Motor neuron (in vitro differentiated cells): ENCODE data around the gene SEZ6L2. TPM values are rescaled to one million over a fixed set of nuclear protein-coding genes. Genes with fewer than 3 reads are reported as not detected.
"Not testable (repeated sequence)": the region's sequence is repeated elsewhere in the genome, so short reads cannot be mapped to it uniquely, and the experiment has no call there.

Experiments
- ATAC-seq, 8 experiments: fragments of 200-7000 bp; cut with Tn5 transposase; replicated peaks in 6 of 8; 2 replicates each; pipeline ENCODE4 v1.8.0; 2021; ENCODE audit warnings: mild to moderate bottlenecking in 8 of 8, moderate library complexity in 8 of 8
- H3K27ac ChIP-seq, 2 donors: fragments of 250-450 bp; sonication (Bioruptor Pico); 2 replicates each; pipeline ENCODE4 v1.9.0; 2021; ENCODE audit warnings: antibody characterized with exemption in 2 of 2, mild to moderate bottlenecking in 2 of 2, moderate library complexity in 1 of 2
- H3K4me1 ChIP-seq, 2 donors: fragments of 250-450 bp; sonication (Bioruptor Pico); replicated peaks in 1 of 2; 2 replicates each; pipeline ENCODE4 v1.6.1; 2021; ENCODE audit warnings: antibody characterized with exemption in 2 of 2, mild to moderate bottlenecking in 2 of 2, moderate library complexity in 1 of 2
- H3K4me3 ChIP-seq, 5 donors: fragments of 250-450 bp; sonication (Bioruptor Pico); 2 replicates each; pipeline ENCODE4 v1.9.0; 2021; ENCODE audit warnings: antibody characterized with exemption in 5 of 5, mild to moderate bottlenecking in 5 of 5, moderate library complexity in 4 of 5
- WGBS, 10 experiments: fragments of 450-650 bp; shearing (Covaris generic); methylation state at CpG; one replicate each; pipeline ENCODE4 v1.0.0; 2022; 5-methylcytosine and 5-hydroxymethylcytosine counted together
- in situ Hi-C, 9 experiments: fragments of 400-800 bp; cut with MboI; loops; one replicate each; pipeline ENCODE4 v1.15.0; 2021; ENCODE audit warnings: low sequenced_read_pairs in 9 of 9, low pct_unique_long_range_greater_than_20kb in 2 of 9; ENCODE audit not compliant: unreplicated experiment in 9 of 9
- total RNA-seq, 8 experiments: library from RNA; unstranded; fragments of 300-600 nt; gene quantifications; 2 replicates each; pipeline versions ENCODE4 v1.2.3 to v1.2.4, GENCODE V29; 2022

The SEZ6L2 gene
- total RNA-seq, 8 experiments from 2014 or later: 20.4 to 95.6 (median 70.1) TPM

GRCh38 chr16:29894352-29894751, 5.0 kb downstream of the SEZ6L2 start:
- Histone ChIP-seq H3K4me3 (no peak overlapping the region), H3K4me1 (peaks cover 17 to 25% of the 10 kb centered on the region in 2 donors), H3K27ac (no peak overlapping the region)
- in situ Hi-C loops: no loop called here
- 25 to 100% (median 70%) methylated on average over 1 of the region's 4 CpGs; no CpG with 5 or more reads in 6 of the 10 experiments for WGBS, 10 experiments
- no peak for ATAC-seq

GRCh38 chr16:29893553-29893952, 5.8 kb downstream of the SEZ6L2 start:
- ATAC-seq: no peak
- no peak overlapping the region for H3K27ac ChIP-seq
- H3K4me3 ChIP-seq: no peak overlapping the region
- WGBS, 10 experiments: 71 to 100% (median 100%) methylated on average over 1 to 3 of the region's 3 CpGs; no CpG with 5 or more reads in 1 of the 10 experiments
- peaks cover 17 to 23% of the 10 kb centered on the region in 2 donors for H3K4me1 ChIP-seq
- in situ Hi-C loops: no loop called here

- in situ Hi-C loops: no loop called here
- 17 to 59% methylated on average over 1 to 5 of the region's 6 CpGs; no CpG with 5 or more reads in 8 of the 10 experiments for WGBS, 10 experiments
- peaks cover 12 to 14% of the 10 kb centered on the region in 2 donors for H3K4me1 ChIP-seq
- no peak overlapping the region for H3K4me3 ChIP-seq
- peak overlapping the region in 1 of 2 donors; percentile 31 for H3K27ac ChIP-seq
- ATAC-seq: no peak
Observed at GRCh38 chr16:29892458-29892813, 6.9 kb downstream of the SEZ6L2 start.

- WGBS, 10 experiments: 8 to 80% (median 35%) methylated on average over 1 to 10 of the region's 10 CpGs; no CpG with 5 or more reads in 3 of the 10 experiments
- Histone ChIP-seq H3K27ac (peak overlapping the region in 1 of 2 donors; percentile 31), H3K4me3 (no peak overlapping the region), H3K4me1 (peaks cover 8% of the 10 kb centered on the region in 2 donors)
- ATAC-seq: peak in 1 of 8 experiments; percentile 21
- in situ Hi-C loops: no loop called here
Observed at GRCh38 chr16:29891525-29892457, 7.6 kb downstream of the SEZ6L2 start.

GRCh38 chr16:29889372-29889771, 10.0 kb downstream of the SEZ6L2 start:
- ATAC-seq, H3K4me3 ChIP-seq, H3K4me1 ChIP-seq, H3K27ac ChIP-seq, in situ Hi-C loops: not testable (repeated sequence)
- WGBS, 10 experiments: 70 to 100% (median 100%) methylated on average over 1 to 3 of the region's 3 CpGs; no CpG with 5 or more reads in 4 of the 10 experiments

GRCh38 chr16:29883987-29884386, 15.4 kb downstream of the SEZ6L2 start:
- in situ Hi-C loops: no loop called here
- Histone ChIP-seq H3K27ac (no peak overlapping the region), H3K4me1 (no peaks in the 10 kb centered on the region), H3K4me3 (no peak overlapping the region)
- WGBS, 10 experiments: 25 to 94% (median 82%) methylated on average over 1 to 4 of the region's 6 CpGs; no CpG with 5 or more reads in 3 of the 10 experiments
- ATAC-seq: peak in 1 of 8 experiments; percentile 14

GRCh38 chr16:29881050-29881449, 18.3 kb downstream of the SEZ6L2 start:
- Histone ChIP-seq H3K4me1 (no peaks in the 10 kb centered on the region), H3K27ac (no peak overlapping the region), H3K4me3 (no peak overlapping the region)
- ATAC-seq: no peak
- WGBS, 10 experiments: 67 to 100% (median 100%) methylated on average over 1 to 3 of the region's 3 CpGs; no CpG with 5 or more reads in 5 of the 10 experiments
- in situ Hi-C loops: no loop called here

- Histone ChIP-seq H3K27ac (no peak overlapping the region), H3K4me1 (no peaks in the 10 kb centered on the region), H3K4me3 (no peak overlapping the region)
- in situ Hi-C loops: loop anchor here in 1 of 9 experiments (10.0 kb wide), 1 partner anchor 57 kb away; no protein-coding TSS in a partner anchor
- no peak for ATAC-seq
- WGBS, 10 experiments: 77 to 100% (median 92%) methylated on average over 1 to 11 of the region's 14 CpGs
Observed at GRCh38 chr16:29878172-29878571, 21.2 kb downstream of the SEZ6L2 start.

GRCh38 chr16:29877266-29877961, 21.9 kb downstream of the SEZ6L2 start:
- Histone ChIP-seq H3K4me1 (no peaks in the 10 kb centered on the region), H3K27ac (no peak overlapping the region), H3K4me3 (peak overlapping the region in 3 of 5 donors; percentile 8 to 26 (median 15))
- in situ Hi-C loops: loop anchor here in 1 of 9 experiments (10.0 kb wide), 1 partner anchor 57 kb away; no protein-coding TSS in a partner anchor
- WGBS, 10 experiments: 0 to 90% (median 30%) methylated on average over 1 to 6 of the region's 28 CpGs; no CpG with 5 or more reads in 2 of the 10 experiments
- ATAC-seq: peak; percentile 84 to 97 (median 93)

GRCh38 chr16:29876594-29877249, 22.6 kb downstream of the SEZ6L2 start:
- WGBS, 10 experiments: 0 to 28% (median 9%) methylated on average over 1 to 5 of the region's 45 CpGs; no CpG with 5 or more reads in 7 of the 10 experiments
- no peak overlapping the region for H3K27ac ChIP-seq
- H3K4me3 ChIP-seq: peak overlapping the region in 3 of 5 donors; percentile 8 to 26 (median 15)
- in situ Hi-C loops: loop anchor here in 1 of 9 experiments (10.0 kb wide), 1 partner anchor 58 kb away; no protein-coding TSS in a partner anchor
- ATAC-seq: peak in 2 of 8 experiments; percentile 13 to 20
- no peaks in the 10 kb centered on the region for H3K4me1 ChIP-seq

- H3K4me3 ChIP-seq: no peak overlapping the region
- 0 to 80% (median 25%) methylated on average over 1 to 4 of the region's 18 CpGs; no CpG with 5 or more reads in 6 of the 10 experiments for WGBS, 10 experiments
- in situ Hi-C loops: loop anchor here in 1 of 9 experiments (10.0 kb wide), 1 partner anchor 59 kb away; no protein-coding TSS in a partner anchor
- no peaks in the 10 kb centered on the region for H3K4me1 ChIP-seq
- ATAC-seq: no peak
- no peak overlapping the region for H3K27ac ChIP-seq
Observed at GRCh38 chr16:29876217-29876593, 23.1 kb downstream of the SEZ6L2 start.

- Histone ChIP-seq H3K4me3 (no peak overlapping the region), H3K27ac (no peak overlapping the region), H3K4me1 (no peaks in the 10 kb centered on the region)
- ATAC-seq: no peak
- 50 to 100% (median 96%) methylated on average over 1 to 4 of the region's 6 CpGs; no CpG with 5 or more reads in 5 of the 10 experiments for WGBS, 10 experiments
- in situ Hi-C loops: loop anchor here in 1 of 9 experiments (10.0 kb wide), 1 partner anchor 60 kb away; no protein-coding TSS in a partner anchor
Observed at GRCh38 chr16:29875206-29875605, 24.1 kb downstream of the SEZ6L2 start.
